Neural cell (in vitro differentiated cells): ENCODE measurements around the gene ANKS1B.

Experiments
- CTCF ChIP-seq: fragments of 450-650 bp; IDR thresholded peaks from 2 replicates; pipeline ENCODE4 v1.5.1; 2014; ENCODE audit warnings: antibody characterized with exemption, mild to moderate bottlenecking, moderate library complexity; ENCODE audit not compliant: poor library complexity, severe bottlenecking
- MXI1 ChIP-seq: fragments of 450-650 bp; conservative IDR thresholded peaks from 2 replicates; pipeline ENCODE4 v1.6.1; 2014; ENCODE audit warnings: antibody characterized with exemption, mild to moderate bottlenecking; ENCODE audit not compliant: poor library complexity, severe bottlenecking
- RAD21 ChIP-seq: fragments of 450-650 bp; conservative IDR thresholded peaks from 2 replicates; pipeline ENCODE4 v1.6.1; 2014; ENCODE audit warnings: antibody characterized with exemption, mild to moderate bottlenecking, moderate library complexity
- TAF1 ChIP-seq: IDR thresholded peaks from 2 replicates; pipeline ENCODE4 v1.6.1; 2012; ENCODE audit warnings: low read depth

DNA sequence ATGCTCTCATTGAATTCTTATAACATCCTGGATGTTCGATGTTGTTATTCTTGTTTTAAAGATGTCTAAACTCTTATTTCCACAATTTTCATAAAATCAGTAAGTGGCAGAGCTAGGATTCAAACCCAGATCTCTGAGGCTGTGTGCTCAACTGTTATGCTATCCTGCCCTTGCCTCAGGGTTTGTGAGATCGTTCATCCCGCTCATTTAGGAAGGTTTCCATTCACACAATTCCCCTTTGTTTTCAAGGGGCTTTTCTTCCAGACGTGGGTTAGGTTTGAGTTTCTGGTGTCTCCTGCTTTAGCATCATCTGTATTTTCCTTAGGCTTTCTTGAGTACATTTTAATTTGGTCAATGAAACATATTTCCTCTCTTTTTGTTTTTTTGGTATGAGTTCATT lies 1270.3 kb downstream of the ANKS1B start:
- no peak for TF ChIP-seq CTCF
- no peak for TF ChIP-seq TAF1
- no peak for TF ChIP-seq RAD21
- no peak for TF ChIP-seq MXI1
